SK-N-SH treated with all-trans-retinoic acid at 6 μM for 48 hours (cell line): ENCODE results near the gene FAM110D.

Experiments
- ATAC-seq: fragments of 200-7000 bp; cut with Tn5 transposase; 3 replicates; pipeline ENCODE4 v1.9.1; 2020; ENCODE audit warnings: mild to moderate bottlenecking, moderate library complexity
- ARNTL ChIP-seq: fragments of 450-650 bp; formaldehyde crosslinking; IDR thresholded peaks from 2 replicates; pipeline ENCODE4 v1.5.0; 2020; ENCODE audit warnings: low read depth, mild to moderate bottlenecking, moderate library complexity, borderline replicate concordance
- BACH2 ChIP-seq: fragments of 250-450 bp; sonication (Bioruptor Pico); IDR thresholded peaks from 2 replicates; pipeline ENCODE4 v1.9.0; 2021; ENCODE audit warnings: mild to moderate bottlenecking, borderline replicate concordance
- CSDC2 ChIP-seq: fragments of 250-450 bp; sonication (Bioruptor Pico); IDR thresholded peaks from 2 replicates; pipeline ENCODE4 v1.5.0; 2020; ENCODE audit warnings: mild to moderate bottlenecking, moderate library complexity
- ESRRG ChIP-seq: fragments of 250-450 bp; sonication (Bioruptor Pico); IDR thresholded peaks from 2 replicates; pipeline ENCODE4 v1.6.1; 2021; ENCODE audit warnings: mild to moderate bottlenecking
- GLIS3 ChIP-seq: fragments of 250-450 bp; sonication (Bioruptor Pico); IDR thresholded peaks from 2 replicates; pipeline ENCODE4 v1.5.0; 2020; ENCODE audit warnings: mild to moderate bottlenecking, moderate library complexity
- ISL1 ChIP-seq: fragments of 250-450 bp; sonication (Bioruptor Pico); IDR thresholded peaks from 2 replicates; pipeline ENCODE4 v2.1.2; 2022; ENCODE audit warnings: mild to moderate bottlenecking, moderate library complexity
- OSR1 ChIP-seq: fragments of 250-450 bp; sonication (Bioruptor Pico); IDR thresholded peaks from 2 replicates; pipeline ENCODE4 v1.8.0; 2022; ENCODE audit warnings: moderate library complexity, mild to moderate bottlenecking, inconsistent platforms
- PPARA ChIP-seq: fragments of 250-450 bp; sonication (Bioruptor Pico); IDR thresholded peaks from 2 replicates; pipeline ENCODE4 v1.5.0; 2020; ENCODE audit warnings: mild to moderate bottlenecking, borderline replicate concordance
- RARB ChIP-seq: fragments of 250-450 bp; sonication (Bioruptor Pico); IDR thresholded peaks from 2 replicates; pipeline ENCODE4 v1.8.0; 2021; ENCODE audit warnings: mild to moderate bottlenecking, moderate library complexity
- SNAI2 ChIP-seq: fragments of 250-450 bp; sonication (Bioruptor Pico); IDR thresholded peaks from 2 replicates; pipeline ENCODE4 v1.5.0; 2020; ENCODE audit warnings: mild to moderate bottlenecking, moderate library complexity
- TCF4 ChIP-seq: fragments of 250-450 bp; sonication (Bioruptor Pico); IDR thresholded peaks from 2 replicates; pipeline ENCODE4 v1.8.0; 2021; ENCODE audit warnings: mild to moderate bottlenecking, moderate library complexity, borderline replicate concordance
- ZC3H10 ChIP-seq: fragments of 250-450 bp; sonication (Bioruptor Pico); IDR thresholded peaks from 2 replicates; pipeline ENCODE4 v1.5.1; 2021; ENCODE audit warnings: mild to moderate bottlenecking, moderate library complexity
- ZFP3 ChIP-seq: fragments of 250-450 bp; sonication (Bioruptor Pico); IDR thresholded peaks from 2 replicates; pipeline ENCODE4 v1.5.0; 2020; ENCODE audit warnings: mild to moderate bottlenecking, moderate library complexity
- ZFP30 ChIP-seq: fragments of 450-650 bp; formaldehyde crosslinking; IDR thresholded peaks from 2 replicates; pipeline ENCODE4 v1.5.0; 2022; ENCODE audit warnings: mild to moderate bottlenecking, moderate library complexity
- ZNF565 ChIP-seq: fragments of 450-650 bp; formaldehyde crosslinking; conservative IDR thresholded peaks from 2 replicates; pipeline ENCODE4 v1.5.0; 2020; ENCODE audit warnings: low read depth, mild to moderate bottlenecking, moderate library complexity
- ZNF70 ChIP-seq: fragments of 450-650 bp; formaldehyde crosslinking; IDR thresholded peaks from 2 replicates; pipeline ENCODE4 v1.5.0; 2020; ENCODE audit warnings: mild to moderate bottlenecking, moderate library complexity
- ZNF8 ChIP-seq: fragments of 450-650 bp; formaldehyde crosslinking; IDR thresholded peaks from 2 replicates; pipeline ENCODE4 v1.5.0; 2020; ENCODE audit warnings: mild to moderate bottlenecking, moderate library complexity
- TF ChIP-seq, protein P1 (sequence below): fragments of 250-450 bp; sonication (Bioruptor Pico); IDR thresholded peaks from 2 replicates; pipeline ENCODE4 v1.8.0; 2020; ENCODE audit warnings: mild to moderate bottlenecking, moderate library complexity, borderline replicate concordance
- TF ChIP-seq, protein P2 (sequence below): fragments of 250-450 bp; sonication (Bioruptor Pico); IDR thresholded peaks from 2 replicates; pipeline ENCODE4 v1.5.1; 2021; ENCODE audit warnings: mild to moderate bottlenecking, moderate library complexity
- TF ChIP-seq, protein P3 (sequence below): fragments of 250-450 bp; sonication (Bioruptor Pico); IDR thresholded peaks from 2 replicates; pipeline ENCODE4 v1.5.1; 2020; ENCODE audit warnings: low read depth, mild to moderate bottlenecking, moderate library complexity
- TF ChIP-seq, protein P4 (sequence below): fragments of 250-450 bp; sonication (Bioruptor Pico); IDR thresholded peaks from 2 replicates; pipeline ENCODE4 v1.8.0; 2021; ENCODE audit warnings: low read depth, mild to moderate bottlenecking, moderate library complexity, borderline replicate concordance

FAM110D gene

DNA sequence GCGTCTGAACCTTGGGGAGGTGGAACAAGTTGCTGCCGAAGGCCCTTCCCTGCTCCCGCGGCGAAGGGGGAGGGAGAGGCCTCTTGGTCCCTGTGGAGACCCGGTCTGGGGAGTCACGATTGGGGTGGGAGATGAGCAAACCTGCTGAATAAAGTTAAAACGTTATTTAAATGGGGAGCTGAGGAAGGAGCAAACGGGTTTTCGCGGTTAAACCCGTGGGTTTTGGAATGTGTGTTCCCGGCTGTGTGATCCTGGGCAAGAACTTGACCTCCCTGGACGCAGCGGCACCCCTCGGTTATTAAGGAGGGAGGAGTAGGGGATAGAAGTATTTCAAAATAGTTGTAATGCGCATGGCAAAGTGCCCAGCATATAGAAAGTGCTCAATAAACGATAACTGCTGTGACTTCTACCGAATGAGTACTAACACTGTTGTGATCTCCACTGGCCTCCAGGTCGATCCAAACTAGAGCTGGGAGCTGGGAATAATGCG lies 3.4 kb downstream of the FAM110D start:
- no peak for TF ChIP-seq PPARA (CRISPR knock-in tag)
- TF ChIP-seq, protein P1, sequence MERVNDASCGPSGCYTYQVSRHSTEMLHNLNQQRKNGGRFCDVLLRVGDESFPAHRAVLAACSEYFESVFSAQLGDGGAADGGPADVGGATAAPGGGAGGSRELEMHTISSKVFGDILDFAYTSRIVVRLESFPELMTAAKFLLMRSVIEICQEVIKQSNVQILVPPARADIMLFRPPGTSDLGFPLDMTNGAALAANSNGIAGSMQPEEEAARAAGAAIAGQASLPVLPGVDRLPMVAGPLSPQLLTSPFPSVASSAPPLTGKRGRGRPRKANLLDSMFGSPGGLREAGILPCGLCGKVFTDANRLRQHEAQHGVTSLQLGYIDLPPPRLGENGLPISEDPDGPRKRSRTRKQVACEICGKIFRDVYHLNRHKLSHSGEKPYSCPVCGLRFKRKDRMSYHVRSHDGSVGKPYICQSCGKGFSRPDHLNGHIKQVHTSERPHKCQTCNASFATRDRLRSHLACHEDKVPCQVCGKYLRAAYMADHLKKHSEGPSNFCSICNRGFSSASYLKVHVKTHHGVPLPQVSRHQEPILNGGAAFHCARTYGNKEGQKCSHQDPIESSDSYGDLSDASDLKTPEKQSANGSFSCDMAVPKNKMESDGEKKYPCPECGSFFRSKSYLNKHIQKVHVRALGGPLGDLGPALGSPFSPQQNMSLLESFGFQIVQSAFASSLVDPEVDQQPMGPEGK (CRISPR knock-in tag), result no peak
- TF ChIP-seq GLIS3 (CRISPR knock-in tag), result no peak
- TF ChIP-seq RARB, result no peak
- no peak for TF ChIP-seq ESRRG (CRISPR knock-in tag)
- no peak for TF ChIP-seq BACH2
- TF ChIP-seq, protein P2, sequence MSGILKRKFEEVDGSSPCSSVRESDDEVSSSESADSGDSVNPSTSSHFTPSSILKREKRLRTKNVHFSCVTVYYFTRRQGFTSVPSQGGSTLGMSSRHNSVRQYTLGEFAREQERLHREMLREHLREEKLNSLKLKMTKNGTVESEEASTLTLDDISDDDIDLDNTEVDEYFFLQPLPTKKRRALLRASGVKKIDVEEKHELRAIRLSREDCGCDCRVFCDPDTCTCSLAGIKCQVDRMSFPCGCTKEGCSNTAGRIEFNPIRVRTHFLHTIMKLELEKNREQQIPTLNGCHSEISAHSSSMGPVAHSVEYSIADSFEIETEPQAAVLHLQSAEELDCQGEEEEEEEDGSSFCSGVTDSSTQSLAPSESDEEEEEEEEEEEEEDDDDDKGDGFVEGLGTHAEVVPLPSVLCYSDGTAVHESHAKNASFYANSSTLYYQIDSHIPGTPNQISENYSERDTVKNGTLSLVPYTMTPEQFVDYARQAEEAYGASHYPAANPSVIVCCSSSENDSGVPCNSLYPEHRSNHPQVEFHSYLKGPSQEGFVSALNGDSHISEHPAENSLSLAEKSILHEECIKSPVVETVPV (CRISPR knock-in tag), result no peak
- no peak for TF ChIP-seq CSDC2 (CRISPR knock-in tag)
- TF ChIP-seq, protein P3, sequence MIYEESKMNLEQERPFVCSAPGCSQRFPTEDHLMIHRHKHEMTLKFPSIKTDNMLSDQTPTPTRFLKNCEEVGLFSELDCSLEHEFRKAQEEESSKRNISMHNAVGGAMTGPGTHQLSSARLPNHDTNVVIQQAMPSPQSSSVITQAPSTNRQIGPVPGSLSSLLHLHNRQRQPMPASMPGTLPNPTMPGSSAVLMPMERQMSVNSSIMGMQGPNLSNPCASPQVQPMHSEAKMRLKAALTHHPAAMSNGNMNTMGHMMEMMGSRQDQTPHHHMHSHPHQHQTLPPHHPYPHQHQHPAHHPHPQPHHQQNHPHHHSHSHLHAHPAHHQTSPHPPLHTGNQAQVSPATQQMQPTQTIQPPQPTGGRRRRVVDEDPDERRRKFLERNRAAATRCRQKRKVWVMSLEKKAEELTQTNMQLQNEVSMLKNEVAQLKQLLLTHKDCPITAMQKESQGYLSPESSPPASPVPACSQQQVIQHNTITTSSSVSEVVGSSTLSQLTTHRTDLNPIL, result no peak
- TF ChIP-seq TCF4 (CRISPR knock-in tag), result no peak
- no peak for TF ChIP-seq OSR1
- no peak for ATAC-seq

DNA sequence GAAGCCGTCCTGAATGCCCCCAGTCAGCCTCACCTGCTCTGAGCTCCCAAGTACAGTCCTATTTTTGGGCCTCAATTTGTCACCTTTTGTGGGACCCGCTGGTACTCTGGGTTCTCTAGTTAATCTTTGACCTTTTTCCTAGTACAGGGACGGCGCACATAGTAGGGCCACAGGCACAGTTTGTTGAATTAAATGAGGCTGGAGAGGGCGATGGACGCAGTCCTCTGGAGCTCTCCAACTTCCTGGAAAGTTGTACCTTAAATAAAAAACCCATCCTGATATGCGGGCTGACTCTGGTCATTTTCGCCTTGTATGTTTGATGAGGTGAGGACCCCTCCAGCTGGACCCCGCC lies 4.8 kb downstream of the FAM110D start:
- ATAC-seq, result no peak
- no peak for TF ChIP-seq TCF4 (CRISPR knock-in tag)
- TF ChIP-seq GLIS3 (CRISPR knock-in tag), result no peak
- TF ChIP-seq BACH2, result no peak
- TF ChIP-seq ZC3H10 (CRISPR knock-in tag), result no peak
- no peak for TF ChIP-seq OSR1
- TF ChIP-seq SNAI2 (CRISPR knock-in tag), result no peak
- no peak for TF ChIP-seq ISL1 (CRISPR knock-in tag)
- no peak for TF ChIP-seq ZFP3
- no peak for TF ChIP-seq RARB
- no peak for TF ChIP-seq ZNF70
- TF ChIP-seq ZNF565, result no peak
- TF ChIP-seq, protein P1 (CRISPR knock-in tag), result no peak
- TF ChIP-seq, protein P3, result no peak
- no peak for TF ChIP-seq ARNTL (CRISPR knock-in tag)
- TF ChIP-seq PPARA (CRISPR knock-in tag), result no peak
- TF ChIP-seq ESRRG (CRISPR knock-in tag), result no peak
- TF ChIP-seq, protein P4, sequence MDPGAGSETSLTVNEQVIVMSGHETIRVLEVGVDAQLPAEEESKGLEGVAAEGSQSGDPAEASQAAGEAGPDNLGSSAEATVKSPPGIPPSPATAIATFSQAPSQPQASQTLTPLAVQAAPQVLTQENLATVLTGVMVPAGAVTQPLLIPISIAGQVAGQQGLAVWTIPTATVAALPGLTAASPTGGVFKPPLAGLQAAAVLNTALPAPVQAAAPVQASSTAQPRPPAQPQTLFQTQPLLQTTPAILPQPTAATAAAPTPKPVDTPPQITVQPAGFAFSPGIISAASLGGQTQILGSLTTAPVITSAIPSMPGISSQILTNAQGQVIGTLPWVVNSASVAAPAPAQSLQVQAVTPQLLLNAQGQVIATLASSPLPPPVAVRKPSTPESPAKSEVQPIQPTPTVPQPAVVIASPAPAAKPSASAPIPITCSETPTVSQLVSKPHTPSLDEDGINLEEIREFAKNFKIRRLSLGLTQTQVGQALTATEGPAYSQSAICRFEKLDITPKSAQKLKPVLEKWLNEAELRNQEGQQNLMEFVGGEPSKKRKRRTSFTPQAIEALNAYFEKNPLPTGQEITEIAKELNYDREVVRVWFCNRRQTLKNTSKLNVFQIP (CRISPR knock-in tag), result no peak
- TF ChIP-seq CSDC2 (CRISPR knock-in tag), result no peak
- TF ChIP-seq ZNF8 (CRISPR knock-in tag), result no peak
- no peak for TF ChIP-seq ZFP30 (CRISPR knock-in tag)
